NCI-H2107 (cell line): ENCODE measurements around the gene GSTM4.
A peak's percentile ranks its signal among the peaks of the same experiment; 100 is the strongest.
"Not testable (repeated sequence)": the region's sequence is repeated elsewhere in the genome, so short reads cannot be mapped to it uniquely, and the experiment has no call there.

ENCODE experiments used
- DNase-seq: peaks from one replicate; lab custom pipeline; 2025; lab: John Stamatoyannopoulos, UW

GSTM4 gene

GRCh38 chr1:109639063-109639840 is 16.6 kb upstream of the GSTM4 start:
- no peak for DNase-seq

- no peak for DNase-seq
Measured at GRCh38 chr1:109639841-109640184, 16.1 kb upstream of the GSTM4 start.

GRCh38 chr1:109640285-109640865 is 15.5 kb upstream of the GSTM4 start:
- DNase-seq, result peak; percentile 65

- DNase-seq, result no peak
Measured at GRCh38 chr1:109641078-109641740, 14.7 kb upstream of the GSTM4 start.

GRCh38 chr1:109641861-109642260 is 14.0 kb upstream of the GSTM4 start:
- no peak for DNase-seq

GRCh38 chr1:109642626-109643025 is 13.3 kb upstream of the GSTM4 start:
- no peak for DNase-seq

- DNase-seq, result peak; percentile 84
Measured at GRCh38 chr1:109643385-109644230, 12.3 kb upstream of the GSTM4 start.

GRCh38 chr1:109644670-109645069 is 11.2 kb upstream of the GSTM4 start:
- no peak for DNase-seq

GRCh38 chr1:109649491-109649914 is 6.4 kb upstream of the GSTM4 start:
- DNase-seq, result no peak

GRCh38 chr1:109650609-109651008 is 5.3 kb upstream of the GSTM4 start:
- DNase-seq, result no peak

GRCh38 chr1:109652402-109652801 is 3.5 kb upstream of the GSTM4 start:
- DNase-seq, result no peak

GRCh38 chr1:109653306-109653705 is 2.6 kb upstream of the GSTM4 start:
- DNase-seq, result no peak

- DNase-seq, result no peak
Measured at GRCh38 chr1:109654519-109654918, 1.4 kb upstream of the GSTM4 start.

GRCh38 chr1:109657395-109657794 is 1.5 kb downstream of the GSTM4 start:
- no peak for DNase-seq

- no peak for DNase-seq
Measured at GRCh38 chr1:109657970-109658369, 2.1 kb downstream of the GSTM4 start.

- DNase-seq, result no peak
Measured at GRCh38 chr1:109658533-109659042, 2.7 kb downstream of the GSTM4 start.

- no peak for DNase-seq
Measured at GRCh38 chr1:109659145-109659544, 3.2 kb downstream of the GSTM4 start.

- peak; percentile 93 for DNase-seq
Measured at GRCh38 chr1:109659997-109660690, 4.2 kb downstream of the GSTM4 start.

- DNase-seq, result not testable (repeated sequence)
Measured at GRCh38 chr1:109660691-109661026, 4.8 kb downstream of the GSTM4 start.

- no peak for DNase-seq
Measured at GRCh38 chr1:109661391-109661790, 5.5 kb downstream of the GSTM4 start.

- no peak for DNase-seq
Measured at GRCh38 chr1:109664671-109665070, 8.8 kb downstream of the GSTM4 start.
